Hepatocyte (in vitro differentiated cells): Measurements from ENCODE around the gene PTPRE.

ENCODE experiments used
- CTCF ChIP-seq: fragments of 200-600 bp; sonication (generic); IDR thresholded peaks from 2 replicates; pipeline ENCODE4 v1.5.1; 2016; ENCODE audit warnings: antibody characterized with exemption, mild to moderate bottlenecking; ENCODE audit not compliant: poor library complexity
- EZH2 ChIP-seq: fragments of 200-600 bp; sonication (generic); IDR thresholded peaks from 2 replicates; pipeline ENCODE4 v1.6.1; 2016; ENCODE audit warnings: antibody characterized with exemption, mild to moderate bottlenecking, borderline replicate concordance

DNA sequence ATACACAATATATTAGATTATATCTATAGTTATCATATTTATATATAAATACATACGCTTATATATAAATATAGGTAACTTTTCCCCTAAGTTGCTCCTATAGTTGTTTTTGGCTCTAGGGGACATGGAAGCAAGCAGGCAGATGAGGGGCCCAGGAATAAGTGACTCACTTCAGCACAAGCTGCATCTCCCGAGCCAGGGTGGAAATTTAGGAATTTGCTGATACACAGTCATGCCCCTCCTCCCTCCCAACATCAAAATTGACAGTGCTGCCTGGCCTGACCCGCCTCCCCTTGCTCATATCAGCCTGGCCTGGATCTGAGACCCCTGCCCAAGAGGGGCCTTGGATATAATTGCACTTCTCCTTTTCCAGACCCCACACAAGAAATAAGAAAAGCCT is 185.6 kb downstream of the PTPRE start:
- TF ChIP-seq CTCF = no peak
- no peak for TF ChIP-seq EZH2
